NCI-H526 (cell line): ENCODE data around the gene OR1G1.
"Not testable (repeated sequence)": the region's sequence is repeated elsewhere in the genome, so short reads cannot be mapped to it uniquely, and the experiment has no call there.

Source experiments
- DNase-seq, 2 experiments: peaks; one replicate each; lab custom pipeline; 2025; lab: John Stamatoyannopoulos, UW

The OR1G1 gene

DNA sequence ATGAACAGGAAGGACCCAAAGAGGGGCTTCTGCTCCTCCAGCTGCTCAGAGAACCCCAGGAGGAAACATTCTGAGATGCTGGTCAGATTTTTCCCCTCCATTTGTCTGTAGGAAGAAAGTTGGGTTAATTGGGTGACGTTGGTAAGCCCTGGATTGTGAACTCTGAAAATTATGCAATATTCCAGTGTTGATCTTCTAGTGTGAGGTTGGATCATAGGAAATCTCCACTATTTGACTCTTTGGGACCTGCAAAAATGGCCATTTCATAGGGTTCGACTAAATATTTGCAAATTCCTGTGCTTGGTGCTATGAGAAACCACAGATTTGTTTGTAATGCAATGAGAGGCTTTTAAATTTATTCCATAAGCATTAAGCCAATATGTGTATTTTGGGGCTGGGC lies at the start of gene OR1G1:
Gene OR1G1, minus strand, starts transcription at position 101 of the 400 bp plus-strand sequence. Its CDS starts 0 bp downstream, at position 101.
- no peak for DNase-seq

DNA sequence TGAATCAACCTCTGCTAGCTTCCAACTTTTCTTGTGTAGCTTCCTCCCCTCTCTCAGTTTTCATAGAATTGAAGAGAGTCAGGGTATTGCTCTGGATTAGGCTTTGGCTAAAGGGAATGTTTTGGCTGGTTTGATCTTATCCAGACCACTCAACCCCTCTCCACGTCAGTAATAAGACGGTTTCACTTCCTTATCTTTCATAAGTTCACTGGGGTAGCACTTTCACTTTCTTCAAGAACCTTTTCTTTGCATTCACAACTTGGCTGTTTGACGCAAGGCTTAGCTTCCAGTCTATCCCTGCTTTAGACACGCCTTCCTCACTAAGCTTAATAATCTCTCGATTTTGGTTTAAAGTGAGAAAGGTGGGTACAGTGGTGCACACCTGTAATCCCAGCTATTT lies 40.2 kb upstream of the OR1G1 start:
- DNase-seq, result no peak

DNA sequence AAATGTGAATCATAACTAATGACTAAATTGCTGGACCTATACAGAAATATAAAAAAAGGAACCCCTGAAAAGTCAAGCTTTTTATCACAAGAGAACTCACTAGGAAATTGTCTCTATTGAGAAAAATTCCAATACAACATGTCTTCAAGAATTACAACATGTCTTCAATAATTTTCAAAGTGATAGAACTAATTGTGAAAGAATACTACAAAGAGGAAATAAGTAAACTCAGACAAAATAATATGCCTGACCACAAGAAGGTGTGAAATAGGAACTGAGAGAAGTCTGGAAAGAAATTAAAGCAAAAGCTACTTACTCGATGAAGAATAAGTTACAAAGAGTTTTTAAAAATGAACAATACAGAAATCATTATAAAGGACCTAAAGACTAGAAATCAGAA lies 29.9 kb upstream of the OR1G1 start:
- DNase-seq, result no peak

DNA sequence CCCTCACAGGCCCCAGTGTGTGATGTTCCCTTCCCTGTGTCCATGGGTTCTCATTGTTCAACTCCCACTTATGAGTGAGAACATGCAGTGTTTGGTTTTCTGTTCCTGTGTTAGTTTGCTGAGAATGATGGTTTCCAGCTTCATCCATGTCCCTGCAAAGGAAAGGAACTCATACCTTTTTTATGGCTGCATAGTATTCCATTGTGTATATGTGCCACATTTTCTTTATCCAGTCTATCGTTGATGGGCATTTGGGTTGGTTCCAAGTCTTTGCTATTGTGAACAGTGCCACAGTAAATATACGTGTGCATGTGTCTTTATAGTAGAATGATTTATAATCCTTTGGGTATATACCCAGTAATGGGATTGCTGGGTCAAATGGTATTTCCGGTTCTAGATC lies 10.1 kb upstream of the OR1G1 start:
- not testable (repeated sequence) for DNase-seq

DNA sequence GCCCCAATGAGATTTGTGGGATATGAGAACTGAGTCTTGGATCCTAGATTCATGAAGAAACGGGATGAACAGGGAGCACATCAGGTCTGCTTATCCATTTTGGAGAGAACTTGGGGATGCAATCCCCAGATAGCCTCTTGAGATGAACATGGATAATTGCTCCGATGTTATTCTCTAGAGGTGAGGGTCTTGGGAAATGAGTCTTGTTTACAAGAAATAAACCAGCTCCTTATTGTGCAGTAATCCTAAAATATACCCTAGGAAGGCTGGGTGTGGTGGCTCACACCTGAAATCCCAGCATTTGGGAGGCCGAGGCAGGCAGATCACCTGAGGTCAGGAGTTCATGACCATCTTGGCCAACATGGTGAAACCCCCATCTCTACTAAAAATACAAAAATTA lies 23.0 kb downstream of the OR1G1 start, which contains the start of gene OR1D2:
Gene OR1D2, minus strand, starts transcription at position 101 of the 400 bp plus-strand sequence. CDS start 11,426 bp downstream, outside the sequence.
- DNase-seq, result no peak
